SK-N-SH (cell line): ENCODE measurements around the gene RIMS3. TPM values are rescaled to one million over a fixed set of nuclear protein-coding genes. Genes with fewer than 3 reads are reported as not detected.

Experiments
- CTCF ChIA-PET: fragments of 300-600, 350-600 bp; formaldehyde crosslinking; extraction: SDS; loops from one replicate; lab custom pipeline; 2021; lab: Yijun Ruan, JAX
- POLR2A ChIA-PET: fragments of 350-600 bp; sonication (Branson Sonifier 250); formaldehyde crosslinking; extraction: SDS; loops from one replicate; lab custom pipeline; 2020; ENCODE audit warnings: antibody characterized with exemption, inconsistent platforms; lab: Yijun Ruan, JAX
- DNase-seq: peaks from one replicate; pipeline ENCODE4 v3.0.0; 2012
- H2AFZ ChIP-seq: fragments of 200-600 bp; sonication (generic); 2 replicates; pipeline ENCODE4 v1.8.1; 2016; ENCODE audit warnings: antibody characterized with exemption, mild to moderate bottlenecking, low read depth
- H3F3A ChIP-seq: fragments of 200-600 bp; sonication (generic); replicated peaks from 2 replicates; pipeline ENCODE3; 2016; ENCODE audit warnings: antibody characterized with exemption, mild to moderate bottlenecking; ENCODE audit not compliant: insufficient read depth
- H3K27ac ChIP-seq, 2 experiments: fragments of 200-500 bp in 1 of 2; fragments of 200-600 bp in 1 of 2; sonication (Bioruptor generic) in 1 of 2; sonication (generic), shearing (Covaris generic) in 1 of 2; 2 replicates each; pipeline versions ENCODE4 v1.5.1 to v1.6.1; 2014 to 2016; ENCODE audit warnings: low read depth in 2 of 2, inconsistent platforms in 1 of 2, low read length in 1 of 2, mild to moderate bottlenecking in 1 of 2, mixed read lengths in 1 of 2
- H3K27me3 ChIP-seq: fragments of 200-600 bp; sonication (generic), shearing (Covaris generic); 2 replicates; pipeline ENCODE4 v1.6.1; 2016; ENCODE audit warnings: mixed run types; ENCODE audit not compliant: insufficient read depth
- H3K36me3 ChIP-seq, 2 experiments: fragments of 200-500 bp in 1 of 2; fragments of 200-600 bp in 1 of 2; sonication (Bioruptor generic) in 1 of 2; sonication (generic) in 1 of 2; replicated peaks in 1 of 2; 2 replicates each; pipeline versions ENCODE3 to v1.5.1; 2014 to 2016; ENCODE audit warnings: low read length in 1 of 2, mild to moderate bottlenecking in 1 of 2; ENCODE audit not compliant: insufficient read depth in 2 of 2, control insufficient read depth in 1 of 2
- H3K4me1 ChIP-seq, 2 experiments: fragments of 200-500 bp in 1 of 2; fragments of 200-600 bp in 1 of 2; sonication (Bioruptor generic) in 1 of 2; sonication (generic), shearing (Covaris generic) in 1 of 2; 2 replicates each; pipeline versions ENCODE4 v1.5.1 to v1.6.1; 2014 to 2016; ENCODE audit warnings: low read depth in 1 of 2, low read length in 1 of 2, mixed run types in 1 of 2; ENCODE audit not compliant: insufficient read depth in 2 of 2, control insufficient read depth in 1 of 2
- H3K4me2 ChIP-seq: fragments of 200-600 bp; sonication (generic), shearing (Covaris generic); 2 replicates; pipeline ENCODE4 v1.6.1; 2017; ENCODE audit warnings: mixed run types
- H3K4me3 ChIP-seq, 2 experiments: fragments of 200-500 bp in 1 of 2; fragments of 200-600 bp in 1 of 2; sonication (Bioruptor generic) in 1 of 2; sonication (generic), shearing (Covaris generic) in 1 of 2; 2 replicates each; pipeline versions ENCODE4 v1.5.1 to v1.8.1; 2014 to 2016; ENCODE audit warnings: low read depth in 2 of 2, inconsistent platforms in 1 of 2, low read length in 1 of 2, mild to moderate bottlenecking in 1 of 2, mixed read lengths in 1 of 2, moderate library complexity in 1 of 2
- H3K79me2 ChIP-seq: fragments of 200-600 bp; sonication (generic); 2 replicates; pipeline ENCODE4 v1.8.1; 2017; ENCODE audit warnings: mild to moderate bottlenecking; ENCODE audit not compliant: insufficient read depth
- H3K9ac ChIP-seq: fragments of 200-600 bp; sonication (generic); 2 replicates; pipeline ENCODE4 v1.6.1; 2017; ENCODE audit warnings: mixed run types
- H3K9me2 ChIP-seq: fragments of 200-600 bp; sonication (generic); 2 replicates; pipeline ENCODE4 v1.6.1; 2017; ENCODE audit warnings: mixed run types
- H3K9me3 ChIP-seq: fragments of 200-600 bp; sonication (generic); 2 replicates; pipeline ENCODE4 v1.6.1; 2017; ENCODE audit warnings: mixed run types, mild to moderate bottlenecking, moderate library complexity
- H4K20me1 ChIP-seq: fragments of 200-600 bp; sonication (generic); 2 replicates; pipeline ENCODE4 v1.6.1; 2017; ENCODE audit warnings: mild to moderate bottlenecking, mixed run types; ENCODE audit not compliant: insufficient read depth
- CTCF ChIP-seq: fragments of 200-600 bp; sonication (generic); IDR thresholded peaks from 2 replicates; pipeline ENCODE4 v1.6.1; 2017; ENCODE audit warnings: antibody characterized with exemption, mild to moderate bottlenecking, moderate library complexity
- EP300 ChIP-seq, 2 experiments: IDR thresholded peaks; 2 replicates each; pipeline versions ENCODE4 v1.4.0 to v1.6.1; 2012; ENCODE audit warnings: borderline replicate concordance in 1 of 2, low read depth in 1 of 2, low read length in 1 of 2
- FOXJ3 ChIP-seq: sonication (generic); formaldehyde crosslinking; IDR thresholded peaks from 2 replicates; pipeline ENCODE4 v1.5.1; 2020; ENCODE audit warnings: mild to moderate bottlenecking, missing genetic modification reagents
- FOXM1 ChIP-seq: IDR thresholded peaks from 2 replicates; pipeline ENCODE4 v1.4.0; 2012; ENCODE audit warnings: low read depth, mild to moderate bottlenecking
- IRF3 ChIP-seq: fragments of 150-350 bp; IDR thresholded peaks from 2 replicates; pipeline ENCODE4 v1.6.1; 2016; ENCODE audit warnings: mild to moderate bottlenecking, low read depth, low read length
- NFIC ChIP-seq: IDR thresholded peaks from 2 replicates; pipeline ENCODE4 v1.4.0; 2012; ENCODE audit warnings: borderline replicate concordance
- NRF1 ChIP-seq: IDR thresholded peaks from 2 replicates; pipeline ENCODE4 v1.6.1; 2012; ENCODE audit warnings: low read depth, mild to moderate bottlenecking, low read length
- PBX3 ChIP-seq: IDR thresholded peaks from 2 replicates; pipeline ENCODE4; 2012
- POLR2AphosphoS5 ChIP-seq: IDR thresholded peaks from 2 replicates; pipeline ENCODE4 v1.6.1; 2012; ENCODE audit warnings: low read depth, low read length
- RAD21 ChIP-seq: IDR thresholded peaks from 2 replicates; pipeline ENCODE4 v1.6.1; 2012; ENCODE audit warnings: mild to moderate bottlenecking, low read length
- RFX5 ChIP-seq: IDR thresholded peaks from 2 replicates; pipeline ENCODE4 v1.6.1; 2012; ENCODE audit warnings: mild to moderate bottlenecking, improper control_type of control experiment, low read length
- RXRA ChIP-seq: IDR thresholded peaks from 2 replicates; pipeline ENCODE4 v1.4.0; 2012; ENCODE audit warnings: low read depth, mild to moderate bottlenecking, borderline replicate concordance
- SMC3 ChIP-seq: IDR thresholded peaks from 2 replicates; pipeline ENCODE4 v1.6.1; 2012; ENCODE audit warnings: low read depth, low read length, improper control_type of control experiment
- TCF12 ChIP-seq: IDR thresholded peaks from 2 replicates; pipeline ENCODE4 v1.4.0; 2012
- TEAD4 ChIP-seq: IDR thresholded peaks from 2 replicates; pipeline ENCODE4 v1.4.0; 2012; ENCODE audit warnings: mild to moderate bottlenecking, borderline replicate concordance; ENCODE audit not compliant: insufficient read depth
- USF1 ChIP-seq: IDR thresholded peaks from 2 replicates; pipeline ENCODE4 v1.4.0; 2012; ENCODE audit warnings: low read depth, borderline replicate concordance
- YY1 ChIP-seq: IDR thresholded peaks from 2 replicates; pipeline ENCODE4 v1.4.0; 2012; ENCODE audit warnings: low read depth, mild to moderate bottlenecking
- WGBS: methylation state at CpG from one replicate; pipeline ENCODE4 v1.1.6; 2017; ENCODE audit warnings: low lambda C conversion rate; 5-methylcytosine and 5-hydroxymethylcytosine counted together
- polyA plus RNA-seq, 3 experiments: library from polyadenylated mRNA; depleted of rRNA; stranded (reverse); fragments of >200 nt; gene quantifications; 2 replicates each; pipeline ENCODE4 v1.2.3, GENCODE V29; 2012

Gene RIMS3
- polyA plus RNA-seq, 1 of the 3 experiments (the other 2 are of a cell fraction) = 1.9 TPM

- H3K27me3 ChIP-seq = no peaks in the 10 kb centered on the region
- H3K9ac ChIP-seq = no peak overlapping the region
- H3K4me1 ChIP-seq = no peaks in the 10 kb centered on the region
- no peaks in the 10 kb centered on the region for H3K9me3 ChIP-seq
- H3K4me2 ChIP-seq = no peak overlapping the region
- TF ChIP-seq NRF1 (no peak), TEAD4 (no peak), EP300 (IDR thresholded peaks at IDR 0.05; ENCODE audit: borderline replicate concordance in 1 of 2, low read depth in 1 of 2, low read length in 1 of 2) (no peak), YY1 (no peak), PBX3 (no peak), CTCF (peak; percentile 62), FOXM1 (no peak), FOXJ3 (no peak), RAD21 (peak; percentile 58), USF1 (no peak), NFIC (no peak), POLR2AphosphoS5 (no peak), TCF12 (no peak), RFX5 (no peak), SMC3 (peak; percentile 33; the same call in 1 of the 2 replicates), IRF3 (no peak), RXRA (no peak)
- H3K79me2 ChIP-seq = no peaks in the 10 kb centered on the region
- H3K4me3 ChIP-seq = no peak overlapping the region; a peak in 1 of 4 replicates
- H3K27ac ChIP-seq = no peak overlapping the region
- no peaks in the 10 kb centered on the region for H3F3A ChIP-seq
- no peaks in the 10 kb centered on the region for H3K9me2 ChIP-seq
- 39% methylated on average over 6 of the region's 6 CpGs for WGBS
- H3K36me3 ChIP-seq = no peaks in the 10 kb centered on the region
- ChIA-PET CTCF (interaction anchor here (1.0 to 1.2 kb wide), 4 partner anchors 9 to 77 kb away, joined by 3 to 4 read pairs (median 4); no protein-coding TSS in a partner anchor), POLR2A (no interaction called here)
- H2AFZ ChIP-seq = no peak overlapping the region
- no peaks in the 10 kb centered on the region for H4K20me1 ChIP-seq
- peak; percentile 51 for DNase-seq
These were observed 73.2 kb downstream of the RIMS3 start for GRCh38 chr1:40592107-40592803.
